Astrocyte of the spinal cord (primary cell): ENCODE data around the gene MRPL3.

Experiments used
- DNase-seq: peaks from one replicate; pipeline ENCODE4 v3.0.0; 2011; ENCODE audit warnings: low read depth, low spot score
- H3K4me3 ChIP-seq: 2 replicates; pipeline ENCODE4 v1.5.1; 2011; ENCODE audit warnings: low read depth, mild to moderate bottlenecking, low read length, moderate library complexity
- CTCF ChIP-seq: IDR thresholded peaks from 2 replicates; pipeline ENCODE4 v1.5.1; 2012; ENCODE audit warnings: low read depth, mild to moderate bottlenecking, low read length, inconsistent platforms
- in situ Hi-C: cut with HindIII; loops from 2 replicates; pipeline ENCODE4 v1.10.0; 2017; ENCODE audit warnings: low sequenced_read_pairs

The MRPL3 gene

GRCh38 chr3:131544557-131544956 lies 41.8 kb upstream of the MRPL3 start:
- in situ Hi-C loops, result no loop called here
- no peak overlapping the region for H3K4me3 ChIP-seq
- DNase-seq, result no peak
- TF ChIP-seq CTCF, result no peak

GRCh38 chr3:131543714-131544113 lies 40.9 kb upstream of the MRPL3 start:
- in situ Hi-C loops, result no loop called here
- no peak overlapping the region for H3K4me3 ChIP-seq
- no peak for TF ChIP-seq CTCF
- peak; percentile 89 for DNase-seq

GRCh38 chr3:131541288-131541687 lies 38.5 kb upstream of the MRPL3 start:
- DNase-seq, result no peak
- TF ChIP-seq CTCF, result no peak
- in situ Hi-C loops, result no loop called here
- no peak overlapping the region for H3K4me3 ChIP-seq

GRCh38 chr3:131540821-131541220 lies 38.0 kb upstream of the MRPL3 start:
- in situ Hi-C loops, result no loop called here
- no peak overlapping the region for H3K4me3 ChIP-seq
- no peak for DNase-seq
- TF ChIP-seq CTCF, result no peak

- DNase-seq, result peak; percentile 3
- no peak overlapping the region for H3K4me3 ChIP-seq
- no peak for TF ChIP-seq CTCF
- in situ Hi-C loops, result no loop called here
Measured at GRCh38 chr3:131540143-131540542, 37.4 kb upstream of the MRPL3 start.

GRCh38 chr3:131538968-131539367 lies 36.2 kb upstream of the MRPL3 start:
- TF ChIP-seq CTCF, result no peak
- no peak for DNase-seq
- no peak overlapping the region for H3K4me3 ChIP-seq
- in situ Hi-C loops, result no loop called here

- in situ Hi-C loops, result no loop called here
- no peak for TF ChIP-seq CTCF
- no peak overlapping the region for H3K4me3 ChIP-seq
- DNase-seq, result no peak
Measured at GRCh38 chr3:131537531-131537930, 34.8 kb upstream of the MRPL3 start.
